BLaER1 (cell line): Measurements from ENCODE around the gene DLGAP1.
"Not testable (repeated sequence)": the region's sequence is repeated elsewhere in the genome, so short reads cannot be mapped to it uniquely, and the experiment has no call there.

ENCODE experiments used
- H3K27ac ChIP-seq: shearing (Covaris generic); formaldehyde crosslinking; 2 replicates; pipeline ENCODE4 v1.8.1; 2022
- H3K27me3 ChIP-seq: shearing (Covaris generic); formaldehyde crosslinking; 2 replicates; pipeline ENCODE4 v1.8.1; 2022
- H3K36me3 ChIP-seq: shearing (Covaris generic); formaldehyde crosslinking; 2 replicates; pipeline ENCODE4 v1.8.1; 2022
- H3K4me1 ChIP-seq: shearing (Covaris generic); formaldehyde crosslinking; 2 replicates; pipeline ENCODE4 v1.8.1; 2022
- H3K4me2 ChIP-seq: shearing (Covaris generic); formaldehyde crosslinking; 2 replicates; pipeline ENCODE4 v1.8.1; 2022
- H3K4me3 ChIP-seq: shearing (Covaris generic); formaldehyde crosslinking; 2 replicates; pipeline ENCODE4 v1.8.1; 2022
- H3K9ac ChIP-seq: shearing (Covaris generic); formaldehyde crosslinking; 2 replicates; pipeline ENCODE4 v1.8.1; 2022
- H3K9me3 ChIP-seq: shearing (Covaris generic); formaldehyde crosslinking; 2 replicates; pipeline ENCODE4 v1.8.1; 2022
- H4K20me1 ChIP-seq: shearing (Covaris generic); formaldehyde crosslinking; 2 replicates; pipeline ENCODE4 v1.8.1; 2022
- Cebpa-rat ChIP-seq: shearing (Covaris generic); IDR thresholded peaks from 2 replicates; pipeline ENCODE4 v1.8.1; 2022

Gene DLGAP1

GRCh38 chr18:4299395-4299794 lies 155.7 kb downstream of the DLGAP1 start:
- no peaks in the 10 kb centered on the region for H3K27me3 ChIP-seq
- no peaks in the 10 kb centered on the region for H3K4me1 ChIP-seq
- no peaks in the 10 kb centered on the region for H3K36me3 ChIP-seq
- no peak overlapping the region for H3K27ac ChIP-seq
- H3K9me3 ChIP-seq = no peaks in the 10 kb centered on the region
- H4K20me1 ChIP-seq = no peaks in the 10 kb centered on the region
- no peak overlapping the region for H3K4me3 ChIP-seq
- H3K4me2 ChIP-seq = no peak overlapping the region
- no peak overlapping the region for H3K9ac ChIP-seq
- TF ChIP-seq Cebpa-rat = no peak

GRCh38 chr18:4293337-4293736 lies 161.8 kb downstream of the DLGAP1 start:
- Histone ChIP-seq H3K27ac (no peak overlapping the region), H3K27me3 (no peaks in the 10 kb centered on the region), H4K20me1 (no peaks in the 10 kb centered on the region), H3K4me2 (no peak overlapping the region), H3K9me3 (no peaks in the 10 kb centered on the region), H3K9ac (no peak overlapping the region), H3K4me3 (no peak overlapping the region), H3K4me1 (no peaks in the 10 kb centered on the region), H3K36me3 (no peaks in the 10 kb centered on the region)
- TF ChIP-seq Cebpa-rat = no peak

DNA sequence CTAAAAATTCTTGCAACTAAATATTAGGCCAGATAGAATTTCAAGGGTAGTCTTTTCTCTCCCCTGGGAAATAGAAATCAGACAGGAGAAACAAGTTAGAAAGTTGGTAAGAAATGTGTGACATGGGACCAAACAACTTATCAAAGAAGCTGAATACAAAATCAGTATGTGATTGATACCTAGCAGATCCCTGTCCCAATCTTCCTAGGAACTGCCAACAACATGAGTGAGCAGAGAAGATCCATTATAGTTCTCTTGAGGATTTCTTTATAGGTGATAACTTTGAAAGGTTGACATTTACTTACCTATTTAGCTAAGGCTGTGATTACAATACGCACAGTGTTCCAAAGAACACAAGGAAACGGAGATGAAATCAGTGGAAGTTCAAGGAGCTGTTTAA lies 162.4 kb downstream of the DLGAP1 start:
- Histone ChIP-seq H3K4me1 (no peaks in the 10 kb centered on the region), H3K27ac (no peak overlapping the region), H3K9ac (no peak overlapping the region), H3K36me3 (no peaks in the 10 kb centered on the region), H3K4me3 (no peak overlapping the region), H4K20me1 (no peaks in the 10 kb centered on the region), H3K4me2 (no peak overlapping the region), H3K9me3 (no peaks in the 10 kb centered on the region), H3K27me3 (no peaks in the 10 kb centered on the region)
- TF ChIP-seq Cebpa-rat = no peak

DNA sequence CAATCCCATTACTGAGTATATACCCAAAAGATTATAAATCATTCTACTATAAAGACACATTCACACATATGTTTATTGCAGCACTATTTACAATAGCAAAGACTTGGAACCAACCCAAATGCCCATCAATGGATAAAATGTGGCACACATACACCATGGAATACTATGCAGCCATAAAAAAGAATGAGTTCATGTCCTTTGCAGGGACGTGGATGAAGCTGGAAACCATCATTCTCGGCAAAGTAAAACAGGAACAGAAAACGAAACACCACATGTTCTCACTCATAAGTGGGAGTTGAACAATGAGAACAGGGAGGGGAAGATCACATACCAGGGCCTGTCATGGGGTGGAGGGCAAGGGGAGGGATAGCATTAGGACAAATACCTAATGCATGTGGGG lies 167.8 kb downstream of the DLGAP1 start:
- H3K36me3 ChIP-seq, H3K27ac ChIP-seq, H3K27me3 ChIP-seq, H3K4me2 ChIP-seq, H4K20me1 ChIP-seq, H3K9ac ChIP-seq, H3K4me1 ChIP-seq, H3K4me3 ChIP-seq, H3K9me3 ChIP-seq: not testable (repeated sequence)

GRCh38 chr18:4286256-4286655 lies 168.9 kb downstream of the DLGAP1 start:
- H3K4me3 ChIP-seq = no peak overlapping the region
- no peaks in the 10 kb centered on the region for H3K36me3 ChIP-seq
- H3K27ac ChIP-seq = no peak overlapping the region
- no peak for TF ChIP-seq Cebpa-rat
- H3K9me3 ChIP-seq = no peaks in the 10 kb centered on the region
- H4K20me1 ChIP-seq = no peaks in the 10 kb centered on the region
- no peak overlapping the region for H3K9ac ChIP-seq
- H3K4me2 ChIP-seq = no peak overlapping the region
- no peaks in the 10 kb centered on the region for H3K27me3 ChIP-seq
- no peaks in the 10 kb centered on the region for H3K4me1 ChIP-seq

- Histone ChIP-seq H3K27me3 (no peaks in the 10 kb centered on the region), H3K27ac (no peak overlapping the region), H3K9me3 (no peaks in the 10 kb centered on the region), H3K9ac (no peak overlapping the region), H3K36me3 (no peaks in the 10 kb centered on the region), H3K4me3 (no peak overlapping the region), H3K4me2 (no peak overlapping the region), H3K4me1 (no peaks in the 10 kb centered on the region), H4K20me1 (no peaks in the 10 kb centered on the region)
- no peak for TF ChIP-seq Cebpa-rat
Measured at GRCh38 chr18:4285525-4285924, 169.6 kb downstream of the DLGAP1 start.

- H3K27me3 ChIP-seq = no peaks in the 10 kb centered on the region
- H3K9me3 ChIP-seq = no peaks in the 10 kb centered on the region
- no peak overlapping the region for H3K4me2 ChIP-seq
- no peak overlapping the region for H3K9ac ChIP-seq
- no peak for TF ChIP-seq Cebpa-rat
- no peak overlapping the region for H3K4me3 ChIP-seq
- H3K36me3 ChIP-seq = no peaks in the 10 kb centered on the region
- H3K4me1 ChIP-seq = no peaks in the 10 kb centered on the region
- H4K20me1 ChIP-seq = no peaks in the 10 kb centered on the region
- H3K27ac ChIP-seq = no peak overlapping the region
Measured at GRCh38 chr18:4284528-4284927, 170.6 kb downstream of the DLGAP1 start.

DNA sequence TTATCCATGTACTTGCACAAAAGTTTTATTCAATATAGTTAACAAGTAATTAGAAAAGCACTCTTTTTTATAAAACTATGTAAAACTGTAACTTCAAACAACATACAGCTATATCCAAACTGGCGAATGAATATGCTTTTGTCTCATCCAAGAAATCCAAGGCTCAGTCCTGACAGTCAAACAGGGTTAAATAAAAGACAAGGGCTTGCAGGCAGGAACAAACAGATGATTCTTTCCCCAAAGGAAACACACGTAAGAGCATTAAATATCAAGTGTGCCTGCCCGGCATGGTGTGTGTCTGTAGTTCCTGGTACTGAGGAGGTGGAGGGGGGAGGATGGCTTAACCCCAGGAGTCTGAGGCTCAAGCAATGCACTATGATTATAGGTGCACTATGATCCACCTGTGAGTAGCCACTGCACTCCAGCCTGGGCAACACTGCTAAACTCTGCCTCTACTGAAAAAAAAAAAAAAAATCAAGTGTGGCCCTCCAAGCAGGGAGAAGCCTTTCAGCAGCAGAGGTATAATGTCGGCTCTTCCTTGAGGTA lies 171.3 kb downstream of the DLGAP1 start:
- TF ChIP-seq Cebpa-rat = no peak
- Histone ChIP-seq H3K36me3 (no peaks in the 10 kb centered on the region), H3K27me3 (no peaks in the 10 kb centered on the region), H3K4me2 (no peak overlapping the region), H3K9me3 (no peaks in the 10 kb centered on the region), H3K27ac (no peak overlapping the region), H3K9ac (no peak overlapping the region), H4K20me1 (no peaks in the 10 kb centered on the region), H3K4me1 (no peaks in the 10 kb centered on the region), H3K4me3 (no peak overlapping the region)

DNA sequence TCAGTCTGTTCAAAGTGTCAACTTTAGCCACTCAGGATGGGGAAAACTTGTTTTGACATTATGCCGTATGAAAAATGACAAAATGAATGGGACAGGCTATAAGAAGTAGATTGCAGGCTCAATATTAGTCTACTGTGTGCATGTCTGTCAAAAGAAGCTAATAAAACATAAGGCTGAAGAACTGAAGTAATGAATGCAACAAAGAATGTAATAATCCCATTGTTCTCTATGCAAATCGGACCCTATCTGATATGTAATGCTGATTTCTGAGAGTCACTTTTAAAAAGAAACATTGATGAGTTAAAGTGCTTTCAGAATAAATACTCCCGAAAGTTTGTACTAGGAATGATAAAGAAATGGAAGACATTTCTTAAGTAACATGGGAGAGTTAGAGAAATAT lies 172.2 kb downstream of the DLGAP1 start:
- Histone ChIP-seq H3K4me3 (no peak overlapping the region), H3K4me1 (no peaks in the 10 kb centered on the region), H3K36me3 (no peaks in the 10 kb centered on the region), H3K27ac (no peak overlapping the region), H3K4me2 (no peak overlapping the region), H3K9me3 (no peaks in the 10 kb centered on the region), H4K20me1 (no peaks in the 10 kb centered on the region), H3K27me3 (no peaks in the 10 kb centered on the region), H3K9ac (no peak overlapping the region)
- TF ChIP-seq Cebpa-rat = no peak

GRCh38 chr18:4276953-4277585 lies 178.0 kb downstream of the DLGAP1 start:
- Histone ChIP-seq H3K36me3 (no peaks in the 10 kb centered on the region), H3K9me3 (no peaks in the 10 kb centered on the region), H3K4me2 (no peak overlapping the region), H3K4me1 (no peaks in the 10 kb centered on the region), H3K9ac (no peak overlapping the region), H3K4me3 (no peak overlapping the region), H4K20me1 (no peaks in the 10 kb centered on the region), H3K27ac (no peak overlapping the region), H3K27me3 (no peaks in the 10 kb centered on the region)
- TF ChIP-seq Cebpa-rat = no peak

- H3K4me1 ChIP-seq = no peaks in the 10 kb centered on the region
- H4K20me1 ChIP-seq = no peaks in the 10 kb centered on the region
- no peak overlapping the region for H3K9ac ChIP-seq
- no peak overlapping the region for H3K27ac ChIP-seq
- H3K36me3 ChIP-seq = no peaks in the 10 kb centered on the region
- no peaks in the 10 kb centered on the region for H3K27me3 ChIP-seq
- no peak overlapping the region for H3K4me3 ChIP-seq
- no peak; the same call in 1 of the 2 replicates for TF ChIP-seq Cebpa-rat
- no peak overlapping the region for H3K4me2 ChIP-seq
- no peaks in the 10 kb centered on the region for H3K9me3 ChIP-seq
Measured at GRCh38 chr18:4271952-4272351, 183.2 kb downstream of the DLGAP1 start.
